Measurements from ENCODE around the gene MRPS30. TPM values are rescaled to one million over a fixed set of nuclear protein-coding genes. Genes with fewer than 3 reads are reported as not detected.

Gene MRPS30
- total RNA-seq, 1 experiment from 2014 or later, result 63.9 TPM

- no TSS peak for BruUV-seq (replicated peaks)
- no peaks in the 10 kb centered on the region for H3K4me1 ChIP-seq (ENCODE audit: insufficient read depth, low read length, poor library complexity, severe bottlenecking)
- ChIA-PET CTCF (no interaction called here), POLR2A (ENCODE audit: low non-redundant PET) (no interaction called here)
- no peaks in the 10 kb centered on the region for H3K27me3 ChIP-seq (replicated peaks; ENCODE audit: insufficient read depth, low read depth, low read length, poor library complexity)
- no peaks in the 10 kb centered on the region for H3K36me3 ChIP-seq (ENCODE audit: insufficient read depth, low read length, poor library complexity, severe bottlenecking)
- no peak for DNase-seq (ENCODE audit: low spot score)
- intact Hi-C loops (cut with micrococcal nuclease; ENCODE audit: unreplicated experiment), result no loop called here
- peaks cover 9% of the 10 kb centered on the region for H3K9me3 ChIP-seq (ENCODE audit: low read depth, low read length, poor library complexity, severe bottlenecking)
- TF ChIP-seq CTCF (conservative IDR thresholded peaks at IDR 0.05; ENCODE audit: low read depth, low read length) (no peak), EZH2 (IDR thresholded peaks at IDR 0.05; ENCODE audit: borderline replicate concordance, low read depth, low read length, poor library complexity, severe bottlenecking) (no peak)
- no peak overlapping the region for H3K27ac ChIP-seq (ENCODE audit: low read depth, low read length, poor library complexity, severe bottlenecking)
- H3K4me3 ChIP-seq (ENCODE audit: low read depth, low read length, poor library complexity, severe bottlenecking), result no peak overlapping the region
Observed at GRCh38 chr5:44839018-44839681, 30.4 kb downstream of the MRPS30 start.

GRCh38 chr5:44842496-44843282 lies 33.9 kb downstream of the MRPS30 start:
- BruUV-seq (replicated peaks), result no TSS peak
- TF ChIP-seq CTCF (conservative IDR thresholded peaks at IDR 0.05; ENCODE audit: low read depth, low read length) (no peak), EZH2 (IDR thresholded peaks at IDR 0.05; ENCODE audit: borderline replicate concordance, low read depth, low read length, poor library complexity, severe bottlenecking) (no peak)
- POLR2A ChIA-PET (ENCODE audit: low non-redundant PET), result no interaction called here
- Histone ChIP-seq H3K36me3 (ENCODE audit: insufficient read depth, low read length, poor library complexity, severe bottlenecking) (no peaks in the 10 kb centered on the region), H3K4me3 (ENCODE audit: low read depth, low read length, poor library complexity, severe bottlenecking) (no peak overlapping the region), H3K27me3 (replicated peaks; ENCODE audit: insufficient read depth, low read depth, low read length, poor library complexity) (no peaks in the 10 kb centered on the region), H3K27ac (ENCODE audit: low read depth, low read length, poor library complexity, severe bottlenecking) (no peak overlapping the region), H3K9me3 (ENCODE audit: low read depth, low read length, poor library complexity, severe bottlenecking) (peaks cover 9% of the 10 kb centered on the region), H3K4me1 (ENCODE audit: insufficient read depth, low read length, poor library complexity, severe bottlenecking) (no peaks in the 10 kb centered on the region)
- CTCF ChIA-PET, result no interaction called here
- intact Hi-C loops (cut with micrococcal nuclease; ENCODE audit: unreplicated experiment), result no loop called here
- no peak for DNase-seq (ENCODE audit: low spot score)

- H3K4me3 ChIP-seq (ENCODE audit: low read depth, low read length, poor library complexity, severe bottlenecking), result no peak overlapping the region
- no peak overlapping the region for H3K27ac ChIP-seq (ENCODE audit: low read depth, low read length, poor library complexity, severe bottlenecking)
- no peak for DNase-seq (ENCODE audit: low spot score)
- no peaks in the 10 kb centered on the region for H3K27me3 ChIP-seq (replicated peaks; ENCODE audit: insufficient read depth, low read depth, low read length, poor library complexity)
- no peaks in the 10 kb centered on the region for H3K4me1 ChIP-seq (ENCODE audit: insufficient read depth, low read length, poor library complexity, severe bottlenecking)
- H3K9me3 ChIP-seq (ENCODE audit: low read depth, low read length, poor library complexity, severe bottlenecking), result no peaks in the 10 kb centered on the region
- intact Hi-C loops (cut with micrococcal nuclease; ENCODE audit: unreplicated experiment), result no loop called here
- POLR2A ChIA-PET (ENCODE audit: low non-redundant PET), result no interaction called here
- no TSS peak for BruUV-seq (replicated peaks)
- no peaks in the 10 kb centered on the region for H3K36me3 ChIP-seq (ENCODE audit: insufficient read depth, low read length, poor library complexity, severe bottlenecking)
- TF ChIP-seq CTCF (conservative IDR thresholded peaks at IDR 0.05; ENCODE audit: low read depth, low read length) (no peak), EZH2 (IDR thresholded peaks at IDR 0.05; ENCODE audit: borderline replicate concordance, low read depth, low read length, poor library complexity, severe bottlenecking) (no peak)
- CTCF ChIA-PET, result no interaction called here
Observed at GRCh38 chr5:44844744-44845143, 36.0 kb downstream of the MRPS30 start.

Data from A673 (cell line).